Transverse colon (tissue), 4 donors: ENCODE results near the gene RASGRP2. TPM values are rescaled to one million over a fixed set of nuclear protein-coding genes. Genes with fewer than 3 reads are reported as not detected.

ENCODE experiments used
- DNase-seq: peaks from one replicate; pipeline ENCODE4 v3.0.0-alpha.2; 2019
- H3K27ac ChIP-seq, 4 donors: fragments of 200-600 bp; sonication (generic); 2 replicates each; pipeline ENCODE4 v1.5.1; 2016 to 2018; ENCODE audit warnings: inconsistent platforms in 4 of 4
- H3K27me3 ChIP-seq: fragments of 200-600 bp; sonication (generic); 2 replicates; pipeline ENCODE4 v1.5.1; 2017; ENCODE audit warnings: inconsistent platforms
- H3K36me3 ChIP-seq, 4 donors: fragments of 200-600 bp; sonication (generic); 2 replicates each; pipeline ENCODE4 v1.5.1; 2017 to 2019; ENCODE audit warnings: inconsistent platforms in 4 of 4
- H3K4me1 ChIP-seq, 4 donors: fragments of 200-600 bp; sonication (generic); 2 replicates each; pipeline ENCODE4 v1.5.1; 2017 to 2020; ENCODE audit warnings: inconsistent platforms in 4 of 4
- H3K4me3 ChIP-seq, 4 donors: fragments of 200-600 bp; sonication (generic); 1 replicate in 1 of 4; 2 replicates in 3 of 4; pipeline versions ENCODE4 v1.5.1 to v1.6.1; 2017 to 2019; ENCODE audit warnings: inconsistent platforms in 4 of 4
- H3K9me3 ChIP-seq, 2 donors: fragments of 200-600 bp; sonication (generic); 2 replicates each; pipeline ENCODE4 v1.5.1; 2017 to 2019; ENCODE audit warnings: inconsistent platforms in 2 of 2
- EP300 ChIP-seq: sonication (generic); formaldehyde crosslinking; IDR thresholded peaks from one replicate; pipeline ENCODE4 v1.6.1; 2017; ENCODE audit warnings: antibody characterized with exemption, low read depth
- POLR2A ChIP-seq: fragments of 450-650 bp; IDR thresholded peaks from one replicate; pipeline ENCODE4 v1.6.1; 2016; ENCODE audit warnings: antibody characterized with exemption, mild to moderate bottlenecking, moderate library complexity
- POLR2AphosphoS5 ChIP-seq, 3 donors: sonication (generic); formaldehyde crosslinking; IDR thresholded peaks; one replicate each; pipeline ENCODE4 v1.6.1; 2016; ENCODE audit warnings: antibody characterized with exemption in 3 of 3
- WGBS, 2 donors: methylation state at CpG; one replicate each; pipeline ENCODE4 v1.1.5; 2018; ENCODE audit warnings: low coverage in 1 of 2; 5-methylcytosine and 5-hydroxymethylcytosine counted together
- in situ Hi-C, 4 donors: fragments of 200-750 bp; cut with MboI; loops; one replicate each; pipeline versions ENCODE4 v1.15.0 to v1.15.1; 2017; ENCODE audit warnings: low sequenced_read_pairs in 3 of 4, low pct_ligation_motif_present in 1 of 4, low pct_unique_long_range_greater_than_20kb in 1 of 4
- intact Hi-C: fragments of 100-400 bp; cut with DNase I; formaldehyde crosslinking; loops from one replicate; pipeline ENCODE4 v1.15.1; 2023; ENCODE audit warnings: low total_unique reads
- total RNA-seq, 4 donors: library from RNA; depleted of rRNA; stranded (reverse); fragments of >200 nt; gene quantifications; one replicate each; pipeline ENCODE4 v1.1.0, GENCODE V29; 2016
- TF ChIP-seq, protein P1 (sequence below), 5 experiments: fragments of 200-600 bp in 3 of 5; fragments of 450-650 bp in 2 of 5; sonication (generic) in 3 of 5; IDR thresholded peaks; 1 replicate in 2 of 5; 2 replicates in 3 of 5; pipeline ENCODE4 v1.5.1; 2016 to 2017; ENCODE audit warnings: antibody characterized with exemption in 5 of 5, inconsistent platforms in 3 of 5, mild to moderate bottlenecking in 2 of 5, moderate library complexity in 1 of 5

The RASGRP2 gene
- total RNA-seq, 4 donors from 2014 or later, result 12.1 to 24.3 (median 17.3) TPM

DNA sequence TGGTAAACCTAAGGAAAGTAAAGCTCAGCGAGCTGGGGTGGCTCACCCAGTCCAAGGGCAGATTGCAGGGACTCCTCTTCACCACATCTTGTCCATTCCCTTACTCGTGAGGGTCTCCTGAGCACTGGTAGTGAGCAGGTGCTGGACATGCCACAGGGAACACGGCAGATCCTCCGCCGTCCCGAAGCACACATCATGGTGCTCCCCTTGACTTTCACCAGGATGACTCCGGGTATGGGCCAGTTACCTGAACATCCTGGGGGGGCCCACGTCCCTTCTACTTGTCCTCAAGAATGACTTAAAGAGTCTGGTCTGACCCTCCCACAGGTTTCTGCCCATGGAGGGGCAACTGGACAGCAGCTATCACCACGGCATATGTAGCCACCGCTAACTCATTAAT lies 42.4 kb upstream of the RASGRP2 start:
- intact Hi-C loops, result no loop called here

DNA sequence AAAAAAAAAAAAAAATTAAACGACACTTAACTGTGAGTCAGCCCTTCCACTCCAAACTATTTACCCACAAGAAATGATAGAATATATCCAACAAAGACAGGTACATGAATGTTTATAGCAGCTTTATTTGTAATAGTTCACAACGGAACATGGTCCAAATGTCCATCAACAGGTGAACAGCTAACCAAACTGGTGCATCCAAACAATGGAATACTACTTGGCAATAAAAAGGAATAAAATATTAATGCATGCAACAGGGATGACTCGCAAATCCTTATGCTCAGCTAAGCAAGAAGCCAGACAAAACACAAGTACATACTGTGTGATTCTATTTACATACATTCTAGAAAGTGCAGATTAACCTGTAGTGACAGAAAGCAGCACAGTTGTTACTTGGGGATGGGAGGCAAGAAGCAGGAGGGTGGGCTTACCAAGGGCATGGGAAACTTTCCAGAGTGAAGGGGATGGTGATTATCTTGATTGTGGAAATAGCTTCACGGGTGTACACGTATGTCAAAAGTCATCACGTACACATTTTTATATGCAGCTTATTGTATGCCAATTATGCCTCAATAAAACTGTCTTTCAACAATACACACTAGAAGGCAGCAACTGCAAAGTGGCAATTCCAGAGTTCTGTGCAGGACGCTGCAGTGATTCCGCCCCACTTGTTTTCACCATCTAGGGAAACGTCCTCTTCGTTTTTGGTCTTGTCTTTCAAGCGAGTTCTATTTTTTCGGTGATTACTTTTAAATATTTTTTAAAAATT lies 41.1 kb upstream of the RASGRP2 start:
- Histone ChIP-seq H3K27ac (peak overlapping the region in 2 of 4 donors; percentile 3 to 25), H3K4me1 (peaks cover 0 to 26% (median 3%) of the 10 kb centered on the region in 4 donors), H3K27me3 (no peaks in the 10 kb centered on the region), H3K9me3 (no peaks in the 10 kb centered on the region), H3K36me3 (no peaks in the 10 kb centered on the region), H3K4me3 (no peak overlapping the region)
- WGBS, 2 donors, result 51 to 52% methylated on average over 10 to 12 of the region's 12 CpGs
- in situ Hi-C loops (no loop called here), intact Hi-C loops (no loop called here)
- TF ChIP-seq, protein P1, sequence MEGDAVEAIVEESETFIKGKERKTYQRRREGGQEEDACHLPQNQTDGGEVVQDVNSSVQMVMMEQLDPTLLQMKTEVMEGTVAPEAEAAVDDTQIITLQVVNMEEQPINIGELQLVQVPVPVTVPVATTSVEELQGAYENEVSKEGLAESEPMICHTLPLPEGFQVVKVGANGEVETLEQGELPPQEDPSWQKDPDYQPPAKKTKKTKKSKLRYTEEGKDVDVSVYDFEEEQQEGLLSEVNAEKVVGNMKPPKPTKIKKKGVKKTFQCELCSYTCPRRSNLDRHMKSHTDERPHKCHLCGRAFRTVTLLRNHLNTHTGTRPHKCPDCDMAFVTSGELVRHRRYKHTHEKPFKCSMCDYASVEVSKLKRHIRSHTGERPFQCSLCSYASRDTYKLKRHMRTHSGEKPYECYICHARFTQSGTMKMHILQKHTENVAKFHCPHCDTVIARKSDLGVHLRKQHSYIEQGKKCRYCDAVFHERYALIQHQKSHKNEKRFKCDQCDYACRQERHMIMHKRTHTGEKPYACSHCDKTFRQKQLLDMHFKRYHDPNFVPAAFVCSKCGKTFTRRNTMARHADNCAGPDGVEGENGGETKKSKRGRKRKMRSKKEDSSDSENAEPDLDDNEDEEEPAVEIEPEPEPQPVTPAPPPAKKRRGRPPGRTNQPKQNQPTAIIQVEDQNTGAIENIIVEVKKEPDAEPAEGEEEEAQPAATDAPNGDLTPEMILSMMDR (IDR thresholded peaks at IDR 0.05), result no peak
- TF ChIP-seq EP300, result no peak
- peak in 1 of 3 donors; percentile 6 for TF ChIP-seq POLR2AphosphoS5 (IDR thresholded peaks at IDR 0.05)
- no peak for DNase-seq

More for the DNA sequence above, 42.4 kb upstream of the RASGRP2 start:
- no peaks in the 10 kb centered on the region for H3K36me3 ChIP-seq
- no peaks in the 10 kb centered on the region for H3K27me3 ChIP-seq
- H3K4me1 ChIP-seq, result peaks cover 0 to 21% (median 3%) of the 10 kb centered on the region in 4 donors
- DNase-seq, result no peak
- 94% methylated on average over 10 of the region's 10 CpGs; no CpG with 5 or more reads in 1 of the 2 donors for WGBS, 2 donors
- no peak for TF ChIP-seq POLR2AphosphoS5 (IDR thresholded peaks at IDR 0.05)
- TF ChIP-seq POLR2A, result no peak
- TF ChIP-seq, protein P1 (IDR thresholded peaks at IDR 0.05), result no peak
- no peak for TF ChIP-seq EP300
- in situ Hi-C loops, result no loop called here
- H3K4me3 ChIP-seq, result no peak overlapping the region
- H3K27ac ChIP-seq, result no peak overlapping the region
- H3K9me3 ChIP-seq, result no peaks in the 10 kb centered on the region

DNA sequence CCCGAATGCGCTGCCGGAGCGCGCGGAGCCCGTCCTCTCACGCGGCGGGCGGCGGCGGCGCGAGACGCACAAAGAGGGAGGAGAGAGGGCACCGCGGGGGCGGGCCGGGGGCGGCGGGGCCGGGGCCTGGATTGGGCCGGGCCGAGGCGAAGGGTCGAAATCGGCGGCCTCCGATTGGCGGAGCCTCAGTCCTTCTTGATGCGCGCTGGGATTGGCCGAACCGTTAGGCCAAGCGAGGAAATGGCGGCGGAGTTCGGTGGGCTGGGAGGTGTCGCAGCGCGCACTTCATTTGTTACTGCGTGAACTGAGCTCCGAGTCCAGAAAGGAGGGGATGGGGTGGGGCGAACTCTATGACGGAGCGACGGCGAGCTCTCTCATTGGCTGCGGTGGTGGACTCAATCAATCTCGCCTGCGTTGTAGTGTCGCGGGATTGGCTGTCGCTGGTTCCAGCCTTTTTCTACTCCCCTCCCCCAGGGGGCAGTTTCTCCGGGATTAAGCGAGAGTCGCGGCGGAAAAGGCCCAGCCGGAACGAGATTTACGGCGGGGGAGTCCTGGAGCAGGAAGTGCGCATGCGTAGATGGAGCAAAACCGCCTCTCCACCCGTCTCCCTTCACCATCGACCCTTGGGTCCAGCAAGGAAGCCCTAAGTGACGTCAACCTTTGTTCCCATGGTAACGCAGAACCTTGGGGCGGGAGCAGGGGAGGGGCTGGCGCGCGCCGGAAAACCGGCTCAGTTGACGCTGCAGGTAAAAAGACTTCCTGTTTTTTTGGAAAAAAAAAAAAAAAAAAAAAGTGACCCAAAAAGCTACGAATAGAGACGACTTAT lies 34.7 kb upstream of the RASGRP2 start, which contains the start of gene SF1:
TSS of gene SF1 (minus strand) at position 70 of the 826 bp plus-strand sequence. CDS start 150 bp downstream, outside the sequence.
- DNase-seq, result peak; percentile 99
- no peaks in the 10 kb centered on the region for H3K9me3 ChIP-seq
- intact Hi-C loops, result no loop called here
- peaks cover 0 to 30% (median 14%) of the 10 kb centered on the region in 4 donors for H3K36me3 ChIP-seq
- H3K4me1 ChIP-seq, result peaks cover 15 to 49% (median 21%) of the 10 kb centered on the region in 4 donors
- WGBS, 2 donors, result 1 to 2% methylated on average over 19 to 50 of the region's 80 CpGs
- no peaks in the 10 kb centered on the region for H3K27me3 ChIP-seq
- TF ChIP-seq POLR2A (peak; percentile 97), POLR2AphosphoS5 (IDR thresholded peaks at IDR 0.05) (peak; percentile 96 to 99 (median 97)), EP300 (no peak)
- TF ChIP-seq, protein P1 (IDR thresholded peaks at IDR 0.05), result peak in 1 of 5 experiments; percentile 34
- peak within 1 kb of the TSS; percentile 94 to 99 (median 99) for H3K4me3 ChIP-seq
- peak within 1 kb of the TSS; percentile 99 to 100 (median 100) for H3K27ac ChIP-seq
- in situ Hi-C loops, result no loop called here

DNA sequence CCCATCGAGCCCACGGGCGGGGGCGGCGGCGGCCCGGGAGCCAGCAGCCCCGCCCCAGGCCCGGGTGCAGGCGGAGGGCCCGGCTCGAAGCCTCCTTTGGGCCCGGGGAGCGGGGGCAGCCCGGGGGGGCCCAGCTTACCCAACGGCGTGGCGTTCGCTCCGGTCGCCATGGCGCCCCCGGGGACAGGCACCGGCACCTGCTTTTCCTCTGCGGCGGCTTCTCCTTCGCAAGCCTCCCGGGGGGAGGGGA lies 34.2 kb upstream of the RASGRP2 start:
- Histone ChIP-seq H3K27ac (peak overlapping the region; percentile 99 to 100 (median 100)), H3K4me1 (peaks cover 15 to 55% (median 24%) of the 10 kb centered on the region in 4 donors), H3K36me3 (peaks cover 0 to 35% (median 17%) of the 10 kb centered on the region in 4 donors), H3K4me3 (peak overlapping the region; percentile 94 to 99 (median 99)), H3K27me3 (no peaks in the 10 kb centered on the region), H3K9me3 (no peaks in the 10 kb centered on the region)
- DNase-seq, result no peak
- in situ Hi-C loops, result no loop called here
- 0% methylated on average over 18 of the region's 28 CpGs; no CpG with 5 or more reads in 1 of the 2 donors for WGBS, 2 donors
- TF ChIP-seq, protein P1 (IDR thresholded peaks at IDR 0.05), result no peak
- TF ChIP-seq POLR2A, result no peak
- no peak for TF ChIP-seq POLR2AphosphoS5 (IDR thresholded peaks at IDR 0.05)
- no peak for TF ChIP-seq EP300
- intact Hi-C loops, result no loop called here
